ENCODE measurements around the gene SEC61G.

Gene SEC61G

GRCh38 chr7:54773472-54774399, 14.7 kb upstream of the SEC61G start:
- in situ Hi-C loops (cut with HindIII; ENCODE audit: low sequenced_read_pairs): no loop called here

DNA sequence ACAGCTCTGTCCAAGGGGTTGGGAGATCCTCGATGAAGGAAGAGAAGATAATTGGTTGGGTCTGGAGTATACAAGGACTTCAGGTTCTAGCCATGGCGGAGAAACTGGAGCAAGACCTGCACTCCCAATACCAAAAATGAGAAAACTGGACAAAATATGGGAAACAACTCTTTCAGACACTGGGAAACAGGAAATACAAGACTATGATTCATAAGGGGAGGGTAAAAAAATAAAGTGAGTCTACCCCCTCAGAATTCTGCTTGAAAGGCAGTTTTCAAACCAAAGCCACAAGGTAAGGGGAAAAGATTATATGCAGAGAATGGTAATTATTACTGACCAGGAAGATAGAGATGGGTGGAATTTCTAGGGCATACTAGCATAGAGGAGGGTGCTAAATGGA, 10.2 kb upstream of the SEC61G start:
- in situ Hi-C loops (cut with HindIII; ENCODE audit: low sequenced_read_pairs): no loop called here

- in situ Hi-C loops (cut with HindIII; ENCODE audit: low sequenced_read_pairs): no loop called here
Measured at GRCh38 chr7:54764861-54765260, 5.8 kb upstream of the SEC61G start.

- in situ Hi-C loops (cut with HindIII; ENCODE audit: low sequenced_read_pairs): loop anchor here (5.0 kb wide), 1 partner anchor 505 kb away; no protein-coding TSS in a partner anchor
Measured at GRCh38 chr7:54757711-54758110, 1.3 kb downstream of the SEC61G start.

- in situ Hi-C loops (cut with HindIII; ENCODE audit: low sequenced_read_pairs): no loop called here
Measured at GRCh38 chr7:54749200-54749599, 9.8 kb downstream of the SEC61G start.

DNA sequence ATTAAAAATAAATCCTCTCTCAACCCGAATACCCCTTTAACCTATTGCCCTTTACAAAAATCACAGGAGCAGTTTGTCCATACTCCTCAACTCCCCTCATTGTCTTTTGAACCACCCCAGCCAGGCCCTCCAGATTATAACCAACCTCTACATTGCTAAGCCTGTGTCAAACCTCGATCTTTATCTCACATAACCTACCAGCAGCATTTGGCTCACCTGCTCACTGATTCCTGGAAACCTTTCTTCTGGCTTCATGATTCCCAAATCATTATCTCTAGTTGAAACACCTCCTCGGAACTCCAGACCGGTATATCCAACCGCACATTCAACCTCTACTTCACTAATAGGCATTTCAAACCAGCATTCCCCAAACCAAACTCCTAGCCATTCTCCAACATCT, 11.8 kb downstream of the SEC61G start:
- in situ Hi-C loops (cut with HindIII; ENCODE audit: low sequenced_read_pairs): no loop called here

DNA sequence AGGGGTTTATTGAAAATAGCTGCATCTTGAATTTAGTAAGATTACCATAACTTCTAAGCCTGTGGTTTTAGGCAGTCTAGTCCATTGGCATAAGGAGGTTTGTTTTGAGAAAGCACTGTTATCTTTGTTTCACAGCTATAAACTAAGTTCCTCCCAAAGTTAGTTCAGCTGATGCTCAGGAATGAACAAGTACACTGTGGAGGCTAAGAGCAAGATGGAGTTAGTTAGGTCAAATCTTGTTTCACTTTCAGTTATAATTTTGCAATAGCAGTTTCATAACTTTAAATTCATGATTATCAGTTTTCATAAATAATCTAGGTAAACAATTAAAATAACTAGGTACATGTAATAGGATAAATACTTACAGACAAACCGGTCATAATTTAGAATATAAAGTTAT, 15.4 kb downstream of the SEC61G start:
- in situ Hi-C loops (cut with HindIII; ENCODE audit: low sequenced_read_pairs): no loop called here

DNA sequence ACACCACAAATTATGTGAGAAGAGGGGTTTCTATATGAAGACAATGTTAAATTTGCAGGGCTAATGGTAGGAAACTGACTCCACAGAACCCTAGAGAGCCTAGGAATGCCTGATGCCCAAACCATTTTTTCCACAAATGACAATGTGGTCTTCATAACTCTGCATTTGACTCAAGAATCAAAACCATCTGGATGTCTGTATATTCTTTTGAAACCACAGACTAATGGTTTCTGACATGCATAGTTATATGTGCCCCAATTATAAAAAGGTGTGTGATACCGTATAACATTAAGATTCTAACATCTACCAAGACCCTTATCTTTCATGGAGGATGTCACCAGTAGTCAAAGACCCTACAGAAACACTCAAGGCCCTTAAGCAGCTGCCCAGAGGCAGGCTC, 20.3 kb downstream of the SEC61G start:
- in situ Hi-C loops (cut with HindIII; ENCODE audit: low sequenced_read_pairs): no loop called here

DNA sequence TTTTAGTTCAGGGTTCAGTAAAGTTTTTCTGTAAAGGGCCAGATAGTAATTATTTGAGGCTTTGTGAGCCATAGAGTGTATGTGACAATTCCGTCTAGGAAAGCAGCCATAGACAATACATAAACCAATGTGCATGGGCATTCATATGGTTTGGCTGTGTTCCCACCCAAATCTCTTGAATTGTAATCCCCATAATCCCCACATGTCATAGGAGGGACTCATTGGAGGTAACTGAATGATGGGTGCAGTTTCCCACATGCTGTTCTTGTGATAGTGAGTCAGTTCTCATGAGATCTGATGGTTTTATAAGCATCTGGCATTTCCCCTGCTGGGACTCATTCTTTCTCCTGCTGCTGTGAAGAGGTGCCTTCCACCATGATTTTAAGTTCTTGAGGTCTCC, 29.9 kb downstream of the SEC61G start:
- in situ Hi-C loops (cut with HindIII; ENCODE audit: low sequenced_read_pairs): no loop called here

DNA sequence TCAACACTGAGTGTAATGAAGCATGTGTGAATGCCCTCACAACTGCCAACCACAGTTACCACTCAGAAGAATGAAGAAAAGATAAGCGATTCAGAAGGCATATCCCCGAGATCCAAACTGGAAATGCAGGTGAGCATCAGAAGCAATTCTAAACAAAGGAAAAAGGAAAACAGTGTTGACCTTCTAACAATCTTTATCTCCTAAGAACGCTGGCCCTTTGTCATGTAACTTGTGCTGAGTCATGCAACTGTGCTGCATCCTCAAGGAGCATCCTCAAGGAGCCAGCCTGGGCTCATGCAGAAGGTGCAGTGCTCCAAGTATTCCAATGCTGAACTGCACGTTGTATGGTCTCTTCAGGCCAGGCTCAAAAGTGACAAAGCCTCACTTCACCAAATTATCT, 30.6 kb downstream of the SEC61G start:
- in situ Hi-C loops (cut with HindIII; ENCODE audit: low sequenced_read_pairs): no loop called here

DNA sequence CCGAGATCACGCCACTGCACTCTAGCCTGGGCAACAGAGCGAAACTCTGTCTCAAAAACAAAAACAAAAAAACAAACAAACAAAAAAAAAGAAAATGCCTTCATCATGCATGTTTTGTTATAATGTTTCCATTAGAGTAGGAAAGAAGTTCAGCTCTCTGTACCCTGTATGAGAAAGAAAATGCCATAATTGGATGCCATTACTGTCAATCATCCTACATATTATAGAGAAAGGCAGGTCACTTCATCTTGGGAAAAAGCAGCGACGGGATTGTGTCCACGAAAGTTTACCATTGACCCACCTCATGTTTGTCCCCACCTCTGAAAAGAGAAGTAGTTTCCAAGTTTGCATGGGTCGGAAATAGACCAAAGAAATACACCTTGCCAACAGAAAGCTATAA, 33.8 kb downstream of the SEC61G start:
- in situ Hi-C loops (cut with HindIII; ENCODE audit: low sequenced_read_pairs): no loop called here

DNA sequence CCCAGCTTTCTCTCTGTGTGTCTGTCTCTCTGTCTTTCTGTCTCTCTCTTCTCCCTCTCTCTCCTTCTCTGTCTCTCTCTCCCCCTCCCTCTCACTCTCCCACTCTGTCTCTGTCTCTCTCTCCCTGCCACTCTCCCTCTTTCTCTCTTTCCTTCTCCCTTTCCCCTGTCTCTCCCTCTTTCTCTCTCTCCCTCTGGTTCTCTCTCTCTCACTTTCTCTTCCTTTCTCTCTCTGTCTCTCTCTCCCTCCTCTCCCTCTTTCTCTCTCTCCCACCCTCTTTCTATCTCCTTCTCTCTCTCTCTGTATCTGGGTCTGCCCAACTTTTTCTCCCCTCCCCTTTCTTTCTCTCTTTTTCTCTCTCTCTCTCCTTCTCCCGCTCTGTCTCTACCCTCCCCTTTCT, 36.5 kb downstream of the SEC61G start:
- in situ Hi-C loops (cut with HindIII; ENCODE audit: low sequenced_read_pairs): no loop called here

DNA sequence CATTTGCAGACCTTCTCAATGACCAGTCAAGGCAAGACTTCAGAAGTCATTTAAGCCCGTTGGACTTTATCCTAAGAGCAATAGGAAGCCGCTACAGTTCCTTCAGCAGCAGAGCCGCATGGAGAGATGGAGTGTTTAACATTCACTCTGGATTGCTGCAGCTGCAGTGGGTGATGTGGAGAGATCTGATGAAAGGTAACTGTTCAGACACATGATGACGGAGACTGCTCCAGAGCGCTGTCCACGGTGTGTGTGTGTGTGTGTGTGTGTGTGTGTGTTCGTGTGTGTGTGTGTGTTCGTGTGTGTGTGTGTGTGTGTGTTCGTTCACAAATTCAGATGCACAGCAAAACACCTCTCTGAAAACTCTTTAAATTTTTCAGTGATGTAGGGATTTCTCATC, 37.0 kb downstream of the SEC61G start:
- in situ Hi-C loops (cut with HindIII; ENCODE audit: low sequenced_read_pairs): no loop called here

GRCh38 chr7:54719974-54720373, 39.0 kb downstream of the SEC61G start:
- in situ Hi-C loops (cut with HindIII; ENCODE audit: low sequenced_read_pairs): no loop called here

DNA sequence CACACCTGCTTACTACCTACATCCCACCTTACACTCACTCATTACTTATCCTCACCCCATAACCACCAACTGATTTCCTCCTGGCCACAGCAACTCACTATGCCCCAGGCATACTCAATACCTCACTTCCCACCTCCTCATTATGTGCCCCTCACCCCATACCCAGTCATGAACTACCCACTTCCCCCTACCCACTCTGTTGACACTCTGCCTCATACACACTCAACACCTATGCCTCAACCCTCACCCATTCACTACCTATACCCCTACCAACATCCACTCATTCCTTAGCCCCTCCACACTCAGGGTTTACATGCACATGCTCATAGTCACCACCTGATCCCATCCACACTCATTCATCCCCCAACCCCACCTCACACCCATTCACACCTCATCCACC, 39.6 kb downstream of the SEC61G start:
- in situ Hi-C loops (cut with HindIII; ENCODE audit: low sequenced_read_pairs): no loop called here

DNA sequence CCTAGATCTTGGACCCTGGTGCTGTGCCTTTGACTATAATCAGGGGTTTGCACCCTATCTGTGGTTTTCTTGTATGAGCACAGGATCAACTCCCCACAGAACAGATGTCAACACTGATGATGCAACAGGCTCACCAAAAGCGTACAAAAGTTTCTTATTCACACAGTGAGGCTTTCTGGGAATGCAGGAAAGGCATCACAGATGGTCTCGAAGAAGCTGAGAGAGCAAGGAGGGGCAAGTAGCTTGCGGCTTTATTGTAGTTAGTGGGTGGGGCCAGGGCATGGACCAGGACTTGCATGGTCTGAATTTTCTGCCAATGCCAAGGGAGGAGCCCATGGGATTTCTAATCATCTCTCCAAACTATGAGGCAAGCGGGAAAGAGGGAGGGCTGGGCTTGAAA, 46.2 kb downstream of the SEC61G start:
- in situ Hi-C loops (cut with HindIII; ENCODE audit: low sequenced_read_pairs): no loop called here

GRCh38 chr7:54711900-54712595, 47.0 kb downstream of the SEC61G start:
- in situ Hi-C loops (cut with HindIII; ENCODE audit: low sequenced_read_pairs): no loop called here

- in situ Hi-C loops (cut with HindIII; ENCODE audit: low sequenced_read_pairs): no loop called here
Measured at GRCh38 chr7:54709283-54709682, 49.7 kb downstream of the SEC61G start.

GRCh38 chr7:54705436-54705835, 53.6 kb downstream of the SEC61G start:
- in situ Hi-C loops (cut with HindIII; ENCODE audit: low sequenced_read_pairs): no loop called here

DNA sequence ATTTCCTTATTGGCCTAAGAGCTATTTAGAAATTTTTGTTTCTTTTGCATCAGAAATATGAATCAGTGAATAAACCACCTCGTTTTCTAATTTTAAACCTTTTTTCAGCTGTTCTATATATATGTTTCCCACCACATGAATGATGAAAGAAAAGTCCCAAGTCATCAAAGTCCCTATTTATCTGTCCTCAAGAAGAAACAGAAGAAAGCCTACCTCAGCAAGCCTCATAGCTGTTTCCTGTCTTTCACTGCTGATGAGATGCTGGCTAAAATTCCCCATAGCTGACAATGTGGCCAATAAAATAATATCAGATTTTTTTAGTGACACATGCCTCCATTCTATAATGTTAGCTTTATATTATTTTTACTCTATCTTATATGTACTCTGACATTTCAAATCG, 54.2 kb downstream of the SEC61G start:
- in situ Hi-C loops (cut with HindIII; ENCODE audit: low sequenced_read_pairs): no loop called here
